ENCODE measurements around the gene TMEM59L.
A peak's percentile ranks its signal among the peaks of the same experiment; 100 is the strongest.

TMEM59L gene

DNA sequence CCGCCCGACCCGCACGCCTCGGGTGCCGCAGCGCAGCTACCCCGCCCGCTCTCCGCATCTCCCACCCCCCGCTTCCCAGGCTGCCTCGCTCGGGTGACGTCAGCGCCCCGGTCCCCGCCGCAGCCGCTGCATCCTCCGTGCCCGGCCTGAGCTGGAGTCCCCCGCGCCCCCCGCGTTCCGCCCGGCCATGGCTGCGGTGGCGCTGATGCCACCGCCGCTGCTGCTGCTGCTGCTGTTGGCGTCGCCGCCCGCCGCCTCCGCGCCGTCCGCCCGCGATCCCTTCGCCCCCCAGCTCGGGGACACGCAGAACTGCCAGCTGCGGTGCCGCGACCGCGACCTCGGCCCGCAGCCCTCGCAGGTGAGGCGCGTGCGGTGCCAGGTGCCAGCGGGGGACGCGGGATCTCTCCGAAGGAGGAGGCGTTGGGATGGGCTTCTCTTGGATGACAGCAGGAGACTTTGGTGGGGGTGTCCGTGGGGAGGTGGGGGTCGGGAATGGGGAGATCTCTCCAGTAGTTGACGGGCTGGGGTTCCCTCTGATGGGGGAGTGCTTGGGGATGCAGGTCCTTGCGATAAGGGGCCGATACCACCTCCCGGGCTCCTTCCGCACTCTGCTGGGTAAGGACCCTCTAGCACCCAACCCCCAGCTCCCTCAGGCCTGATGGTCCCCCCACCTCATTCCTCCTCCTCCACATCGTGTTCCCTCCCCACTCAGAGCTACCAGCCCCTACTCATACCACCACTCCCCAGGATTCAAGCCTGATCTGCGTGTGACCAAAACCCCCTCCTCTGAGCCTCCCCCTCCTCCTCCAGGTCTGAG is at the start of gene TMEM59L:
TSS of gene TMEM59L (plus strand) at position 99 of the 817 bp plus-strand sequence. CDS start at position 188, 89 bp downstream.
- Histone ChIP-seq H3K27ac (ENCODE audit: extremely low read depth, low read depth, low read length) (no peak within 1 kb of the TSS; the same call in 1 of the 2 replicates), H3K4me3 (ENCODE audit: low read depth, low read length) (peak within 1 kb of the TSS; percentile 41), H3K9me3 (ENCODE audit: control insufficient read depth, insufficient read depth, low read depth, low read length) (no peaks in the 10 kb centered on the region), H3K36me3 (ENCODE audit: control insufficient read depth in 2 of 2, insufficient read depth in 1 of 2, low read length in 2 of 2) (no peaks in the 10 kb centered on the region), H3K4me1 (ENCODE audit: control insufficient read depth, insufficient read depth, low read length) (peaks cover 4% of the 10 kb centered on the region)
- POLR2A ChIA-PET = interaction anchor here (0.7 to 1.9 kb wide), 5 partner anchors 8 to 464 kb away, joined by 3 to 5 read pairs (median 5); partner anchors contain the start of genes COPE, DDX49 and UBA52
- CTCF ChIA-PET = interaction anchor here (0.6 to 1.0 kb wide), 2 partner anchors 12 to 262 kb away, joined by 3 read pairs; no protein-coding TSS in a partner anchor
- TF ChIP-seq ZNF354C (tag by site-specific recombination; IDR thresholded peaks at IDR 0.05; ENCODE audit: borderline replicate concordance, low read depth) (no peak), ZBTB48 (tag by site-specific recombination; IDR thresholded peaks at IDR 0.05) (peak; percentile 1; the same call in 1 of the 2 replicates), SP2 (tag by site-specific recombination; IDR thresholded peaks at IDR 0.05) (peak; percentile 34), ZBTB8A (tag by site-specific recombination; IDR thresholded peaks at IDR 0.05) (no peak; the same call in 1 of the 2 replicates), PRDM1 (tag by site-specific recombination; IDR thresholded peaks at IDR 0.05) (0 out of 2 replicates have a peak, but pooled peaks have one; percentile 8), ZNF311 (tag by site-specific recombination; IDR thresholded peaks at IDR 0.05; ENCODE audit: borderline replicate concordance) (no peak), ZNF561 (tag by site-specific recombination; IDR thresholded peaks at IDR 0.05; ENCODE audit: borderline replicate concordance) (peak; percentile 81), ZNF501 (tag by site-specific recombination; IDR thresholded peaks at IDR 0.05) (no peak), ZNF624 (tag by site-specific recombination; IDR thresholded peaks at IDR 0.05) (no peak), ZSCAN30 (tag by site-specific recombination; IDR thresholded peaks at IDR 0.05) (0 out of 2 replicates have a peak, but pooled peaks have one; percentile 56), ZNF112 (tag by site-specific recombination; IDR thresholded peaks at IDR 0.05) (no peak), ZNF514 (tag by site-specific recombination; IDR thresholded peaks at IDR 0.05) (no peak), ZNF560 (tag by site-specific recombination; IDR thresholded peaks at IDR 0.05; ENCODE audit: borderline replicate concordance) (no peak), ZBTB26 (tag by site-specific recombination; optimal IDR thresholded peaks at IDR 0.05) (peak; percentile 55), ZBTB21 (tag by site-specific recombination; IDR thresholded peaks at IDR 0.05) (0 out of 2 replicates have a peak, but pooled peaks have one; percentile 0), ZNF548 (tag by site-specific recombination; IDR thresholded peaks at IDR 0.05) (no peak), ZNF394 (tag by site-specific recombination; IDR thresholded peaks at IDR 0.05; ENCODE audit: borderline replicate concordance) (no peak), RBAK (tag by site-specific recombination; IDR thresholded peaks at IDR 0.05) (no peak), EGR2 (tag by site-specific recombination; IDR thresholded peaks at IDR 0.05; ENCODE audit: low read depth) (peak; percentile 66), ZNF24 (tag by site-specific recombination; IDR thresholded peaks at IDR 0.05) (no peak), GLIS1 (tag by site-specific recombination; IDR thresholded peaks at IDR 0.05) (peak; percentile 18), ZNF398 (tag by site-specific recombination; IDR thresholded peaks at IDR 0.05) (peak; percentile 92), HOXD13 (CRISPR knock-in tag; IDR thresholded peaks at IDR 0.05; ENCODE audit: borderline replicate concordance) (no peak), GLI4 (tag by site-specific recombination; IDR thresholded peaks at IDR 0.05) (0 out of 2 replicates have a peak, but pooled peaks have one; percentile 11), ZNF76 (tag by site-specific recombination; IDR thresholded peaks at IDR 0.05; ENCODE audit: borderline replicate concordance, low read depth) (peak; percentile 84), ZFP37 (tag by site-specific recombination; IDR thresholded peaks at IDR 0.05) (no peak), SP7 (tag by site-specific recombination; IDR thresholded peaks at IDR 0.05) (0 out of 2 replicates have a peak, but pooled peaks have one; percentile 13), ZBTB10 (tag by site-specific recombination; IDR thresholded peaks at IDR 0.05) (no peak; the same call in 1 of the 2 replicates)
- TF ChIP-seq, protein P1, sequence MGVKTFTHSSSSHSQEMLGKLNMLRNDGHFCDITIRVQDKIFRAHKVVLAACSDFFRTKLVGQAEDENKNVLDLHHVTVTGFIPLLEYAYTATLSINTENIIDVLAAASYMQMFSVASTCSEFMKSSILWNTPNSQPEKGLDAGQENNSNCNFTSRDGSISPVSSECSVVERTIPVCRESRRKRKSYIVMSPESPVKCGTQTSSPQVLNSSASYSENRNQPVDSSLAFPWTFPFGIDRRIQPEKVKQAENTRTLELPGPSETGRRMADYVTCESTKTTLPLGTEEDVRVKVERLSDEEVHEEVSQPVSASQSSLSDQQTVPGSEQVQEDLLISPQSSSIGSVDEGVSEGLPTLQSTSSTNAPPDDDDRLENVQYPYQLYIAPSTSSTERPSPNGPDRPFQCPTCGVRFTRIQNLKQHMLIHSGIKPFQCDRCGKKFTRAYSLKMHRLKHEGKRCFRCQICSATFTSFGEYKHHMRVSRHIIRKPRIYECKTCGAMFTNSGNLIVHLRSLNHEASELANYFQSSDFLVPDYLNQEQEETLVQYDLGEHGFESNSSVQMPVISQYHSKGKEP (tag by site-specific recombination; IDR thresholded peaks at IDR 0.05) = peak; percentile 71
